HG02798 (cell line): ENCODE data around the gene FUS.

ENCODE experiments used
- ATAC-seq: cut with Tn5 transposase; IDR thresholded peaks from one replicate; pipeline ENCODE4 v1.9.1; 2021; ENCODE audit warnings: mild to moderate bottlenecking; ENCODE audit not compliant: unreplicated experiment, poor library complexity

Gene FUS

DNA sequence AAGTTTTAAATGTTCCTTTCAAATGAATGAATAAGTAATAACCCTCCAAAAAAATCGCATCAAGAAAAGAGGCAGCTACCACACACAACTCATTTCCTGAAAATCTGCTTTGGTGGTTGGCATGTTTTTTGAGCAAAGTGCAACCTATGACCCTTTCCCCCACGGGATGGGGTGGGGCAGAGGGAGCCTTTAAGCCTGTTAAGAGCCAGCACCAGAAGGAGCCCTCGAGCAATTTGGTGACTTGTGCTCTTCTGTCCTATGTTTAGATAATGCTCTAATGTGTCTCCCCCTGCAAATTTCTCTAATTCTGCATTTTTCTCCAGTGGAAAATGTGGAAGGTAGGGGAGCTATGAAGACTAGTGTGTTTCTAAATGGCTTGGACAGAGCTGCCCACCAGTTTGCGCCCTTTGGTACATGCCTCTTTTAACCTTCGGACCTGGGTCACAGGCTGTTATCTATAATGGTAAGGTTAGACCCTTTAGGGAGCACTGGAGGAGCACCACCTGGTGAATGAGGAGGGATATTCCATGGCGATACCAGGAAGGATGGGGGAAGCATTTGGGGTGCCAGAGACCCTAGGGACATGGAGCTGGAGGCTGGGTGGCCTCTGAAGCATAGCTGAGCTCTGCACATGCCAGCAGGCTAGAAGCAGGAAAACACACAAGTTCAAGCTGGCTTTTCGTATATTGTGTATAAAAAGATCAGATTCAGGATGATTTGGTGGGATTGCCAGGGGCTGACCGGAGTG is 21.1 kb downstream of the FUS start:
- ATAC-seq: no peak

DNA sequence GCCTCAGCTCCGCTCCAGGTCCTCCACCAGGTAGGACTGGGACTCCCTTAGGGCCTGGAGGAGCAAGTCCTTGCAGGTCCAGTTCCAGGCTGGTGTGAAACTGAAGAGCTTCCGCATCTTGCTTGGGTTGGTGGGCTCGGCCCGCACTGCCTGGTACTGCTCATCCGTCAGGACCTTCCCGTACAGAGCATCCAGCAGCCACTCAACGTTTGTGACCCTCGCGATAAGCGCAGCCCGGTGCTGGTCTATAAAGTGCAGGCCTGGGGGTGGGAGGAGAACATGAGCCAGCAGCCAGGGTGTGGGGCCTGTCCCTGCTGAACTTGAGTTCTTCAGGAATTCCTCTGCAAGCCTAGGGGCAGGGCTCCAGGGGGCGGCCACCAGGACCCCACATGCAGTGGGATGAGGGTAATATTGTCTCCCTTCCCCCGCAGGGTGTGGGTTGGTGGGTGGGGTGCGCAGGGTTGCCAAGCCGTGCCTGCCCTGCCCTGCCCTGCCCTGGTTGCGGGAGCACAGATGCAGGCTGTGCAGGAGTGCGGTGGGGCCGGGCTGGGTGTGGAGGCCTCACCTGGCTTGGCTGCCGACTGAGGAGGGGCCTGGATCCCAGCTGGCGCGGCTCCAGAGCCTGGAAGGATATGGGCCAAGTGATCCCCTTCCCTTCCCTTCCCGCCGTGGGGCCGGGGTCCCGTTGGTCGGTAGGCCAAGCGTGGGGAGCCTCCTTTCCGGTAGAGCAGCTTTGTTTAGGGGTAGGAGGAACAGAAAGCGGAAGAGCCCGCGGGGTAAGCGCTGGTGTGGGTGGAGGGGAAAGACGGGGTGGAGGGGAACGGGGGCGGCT is 21.9 kb downstream of the FUS start:
- peak; percentile 50 for ATAC-seq

DNA sequence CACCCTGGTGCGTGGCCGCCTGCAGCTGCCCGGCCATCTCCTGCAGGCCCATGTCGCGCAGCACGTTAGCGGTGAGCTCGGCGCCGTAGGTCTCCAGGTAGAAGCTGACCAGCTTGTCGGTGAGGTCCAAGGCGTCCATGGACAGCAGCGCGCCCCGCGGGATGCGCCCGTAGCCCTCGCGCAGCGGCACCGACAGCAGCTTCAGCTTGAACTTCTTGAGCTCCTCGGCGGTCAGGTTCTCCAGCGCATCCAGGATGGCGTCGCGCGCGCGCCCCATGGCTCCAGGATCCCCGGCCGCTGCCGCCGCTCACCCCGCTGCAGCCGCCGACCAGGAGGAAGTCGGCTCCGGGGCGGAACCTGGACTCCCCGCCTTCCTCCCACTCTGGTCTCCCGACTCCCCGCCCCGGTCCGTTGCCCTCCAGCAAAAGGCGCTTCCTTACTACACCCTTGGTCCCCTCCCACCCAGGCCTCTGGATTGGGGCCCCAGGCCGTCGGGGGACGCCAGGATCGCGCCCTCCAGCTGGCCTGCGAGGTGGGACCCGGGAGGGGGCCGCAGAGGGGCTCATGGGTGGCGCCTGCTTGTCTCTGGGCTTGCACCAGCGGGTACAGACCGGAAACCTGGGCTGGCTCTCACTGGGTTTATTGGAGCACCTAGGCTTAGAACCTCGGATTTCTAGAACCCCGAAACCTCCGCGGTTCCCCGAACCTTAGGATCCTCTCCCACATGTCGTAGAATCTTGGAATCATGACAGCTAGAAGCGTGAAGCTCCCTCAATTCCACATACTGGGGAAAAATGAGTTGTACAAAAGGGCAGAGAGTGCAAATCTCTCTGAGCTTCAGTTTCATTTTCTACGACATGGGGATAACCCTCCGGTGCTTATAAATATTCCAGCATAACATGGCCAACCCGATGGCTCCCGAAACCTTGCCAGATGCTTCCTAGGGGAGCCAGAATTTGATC is 22.8 kb downstream of the FUS start, which contains the start of gene PYCARD:
Gene PYCARD (minus strand): TSS at position 347 of the 962 bp plus-strand sequence. CDS start 70 bp downstream, at position 277.
- peak; percentile 40 for ATAC-seq

DNA sequence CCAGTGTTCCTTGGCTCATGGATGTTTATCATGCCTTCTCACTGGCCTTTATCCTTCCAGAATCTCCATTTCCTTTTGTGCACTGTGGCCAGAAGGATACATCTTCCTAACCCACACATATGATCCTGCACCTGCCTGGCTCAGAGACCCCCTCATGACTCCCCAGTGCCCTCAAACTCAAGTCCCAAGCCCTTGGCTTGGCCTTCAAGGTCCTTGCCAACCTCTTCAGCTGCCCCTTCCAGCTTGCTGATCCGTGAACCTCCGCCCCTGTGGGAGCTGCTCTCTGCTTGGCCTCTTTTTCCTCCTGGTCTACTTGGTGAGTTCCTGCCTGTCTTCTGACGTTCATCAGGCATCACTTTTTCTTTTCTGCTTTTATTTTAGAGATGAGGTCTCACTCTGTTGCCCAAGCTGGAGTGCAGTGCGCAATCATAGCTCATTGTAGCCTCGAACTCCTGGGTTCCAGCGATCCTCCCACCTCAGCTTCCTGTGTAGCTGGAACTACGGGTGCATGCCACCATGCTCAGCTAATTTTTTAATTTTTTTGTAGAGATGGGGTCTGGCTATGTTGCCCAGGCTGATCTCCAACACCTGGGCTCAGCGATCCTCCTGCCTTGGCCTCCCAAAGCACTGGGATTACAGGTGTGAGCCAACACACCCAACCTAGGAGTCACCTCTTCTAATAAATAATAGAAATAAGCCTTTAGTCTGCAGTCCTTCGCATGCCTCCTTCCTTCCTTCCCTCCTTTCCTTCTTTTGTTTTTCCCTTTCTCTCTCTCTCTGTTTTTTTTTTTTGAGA is 25.1 kb downstream of the FUS start:
- ATAC-seq: no peak

DNA sequence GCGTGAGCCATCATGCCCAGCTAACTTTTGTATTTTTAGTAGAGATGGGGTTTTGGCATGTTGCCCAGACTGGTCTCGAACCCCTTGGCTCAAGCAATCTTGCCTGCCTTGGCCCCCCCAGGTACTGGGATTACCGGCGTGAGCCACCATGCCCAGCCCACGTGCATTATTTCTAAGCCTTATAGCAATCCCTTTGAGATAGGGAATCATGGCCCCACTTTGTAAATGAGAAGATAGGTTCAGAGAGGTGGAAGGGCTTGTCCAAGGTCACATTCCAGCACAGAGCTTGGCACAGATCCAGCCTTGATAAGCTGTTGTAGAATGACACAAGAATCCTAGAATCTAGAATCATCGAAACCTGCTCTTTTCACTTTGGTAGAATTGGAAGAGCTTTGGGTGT is 26.8 kb downstream of the FUS start:
- ATAC-seq: no peak

DNA sequence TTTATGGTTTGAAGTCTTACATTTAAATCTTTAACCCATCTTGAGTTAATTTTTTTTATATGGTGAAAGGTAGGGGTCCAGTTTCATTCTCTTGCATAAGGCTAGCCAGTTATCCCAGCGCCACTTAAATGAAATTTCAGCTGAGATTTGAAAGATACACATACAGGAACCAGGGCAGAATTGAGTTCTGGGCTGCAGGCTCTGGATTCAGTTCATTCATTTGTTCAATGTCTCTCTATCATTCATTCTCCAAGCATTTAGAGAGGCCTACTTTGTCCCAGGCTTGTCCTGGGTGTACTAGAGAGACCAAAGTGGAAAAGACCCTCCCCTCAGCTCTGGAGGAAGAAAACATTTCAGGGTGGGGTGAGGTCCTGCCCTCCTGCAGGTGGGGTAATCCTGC is 33.4 kb downstream of the FUS start:
- ATAC-seq: no peak

DNA sequence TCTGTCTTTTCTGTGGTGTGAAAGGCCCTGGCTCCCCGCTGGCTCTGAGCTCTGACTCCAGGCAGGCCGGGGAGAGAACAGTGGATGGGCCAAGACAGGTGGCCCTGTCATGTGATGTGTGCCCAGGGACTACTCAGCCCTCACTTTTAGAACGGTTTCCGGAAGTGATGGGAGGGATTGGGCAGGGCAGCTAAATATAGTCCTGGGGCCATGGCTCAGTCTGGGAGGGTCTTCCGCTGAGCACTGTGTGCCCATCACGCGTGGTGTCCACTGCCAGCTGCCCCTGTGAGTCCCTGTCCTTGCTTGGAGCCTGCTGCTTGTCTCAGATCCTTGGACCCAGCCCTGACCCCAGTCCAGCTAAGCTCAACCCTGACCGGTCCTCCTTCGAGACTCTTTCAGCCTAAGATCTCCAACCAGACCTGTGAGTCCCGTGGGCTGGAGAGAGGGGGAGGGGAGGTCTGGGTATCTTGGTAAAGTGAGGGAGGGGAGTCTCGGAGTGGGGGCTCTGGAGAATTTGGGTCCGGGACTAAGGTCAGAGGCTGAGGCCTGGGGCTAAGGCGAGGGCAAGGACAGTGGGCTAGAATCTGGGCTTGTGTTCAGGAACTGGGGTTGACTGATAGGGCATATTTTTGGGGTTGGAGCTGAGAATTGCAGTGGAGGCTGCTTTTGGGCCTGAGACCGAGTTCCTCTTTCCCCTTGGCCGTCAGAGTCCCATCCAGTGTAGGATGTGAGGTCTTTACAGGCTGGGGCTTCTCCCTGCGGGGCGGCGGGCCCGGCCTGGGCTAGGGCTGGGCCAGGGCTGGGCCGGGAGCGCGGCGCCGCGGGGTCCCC is 34.2 kb downstream of the FUS start, which contains the start of gene TRIM72:
Gene TRIM72 (plus strand): TSS at position 243 of the 831 bp plus-strand sequence. CDS start 620 bp downstream, outside the sequence.
- no peak for ATAC-seq

DNA sequence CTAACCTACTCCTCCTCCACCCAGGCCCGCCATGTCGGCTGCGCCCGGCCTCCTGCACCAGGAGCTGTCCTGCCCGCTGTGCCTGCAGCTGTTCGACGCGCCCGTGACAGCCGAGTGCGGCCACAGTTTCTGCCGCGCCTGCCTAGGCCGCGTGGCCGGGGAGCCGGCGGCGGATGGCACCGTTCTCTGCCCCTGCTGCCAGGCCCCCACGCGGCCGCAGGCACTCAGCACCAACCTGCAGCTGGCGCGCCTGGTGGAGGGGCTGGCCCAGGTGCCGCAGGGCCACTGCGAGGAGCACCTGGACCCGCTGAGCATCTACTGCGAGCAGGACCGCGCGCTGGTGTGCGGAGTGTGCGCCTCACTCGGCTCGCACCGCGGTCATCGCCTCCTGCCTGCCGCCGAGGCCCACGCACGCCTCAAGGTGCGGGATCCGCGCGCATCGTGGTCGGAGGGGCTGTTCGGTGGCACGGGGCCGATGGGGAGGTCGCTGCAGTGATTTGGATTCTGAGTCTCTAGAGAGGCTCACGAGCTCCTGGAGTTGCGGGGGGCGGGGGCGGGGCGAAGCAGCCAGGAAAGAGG is 34.9 kb downstream of the FUS start:
- no peak for ATAC-seq

DNA sequence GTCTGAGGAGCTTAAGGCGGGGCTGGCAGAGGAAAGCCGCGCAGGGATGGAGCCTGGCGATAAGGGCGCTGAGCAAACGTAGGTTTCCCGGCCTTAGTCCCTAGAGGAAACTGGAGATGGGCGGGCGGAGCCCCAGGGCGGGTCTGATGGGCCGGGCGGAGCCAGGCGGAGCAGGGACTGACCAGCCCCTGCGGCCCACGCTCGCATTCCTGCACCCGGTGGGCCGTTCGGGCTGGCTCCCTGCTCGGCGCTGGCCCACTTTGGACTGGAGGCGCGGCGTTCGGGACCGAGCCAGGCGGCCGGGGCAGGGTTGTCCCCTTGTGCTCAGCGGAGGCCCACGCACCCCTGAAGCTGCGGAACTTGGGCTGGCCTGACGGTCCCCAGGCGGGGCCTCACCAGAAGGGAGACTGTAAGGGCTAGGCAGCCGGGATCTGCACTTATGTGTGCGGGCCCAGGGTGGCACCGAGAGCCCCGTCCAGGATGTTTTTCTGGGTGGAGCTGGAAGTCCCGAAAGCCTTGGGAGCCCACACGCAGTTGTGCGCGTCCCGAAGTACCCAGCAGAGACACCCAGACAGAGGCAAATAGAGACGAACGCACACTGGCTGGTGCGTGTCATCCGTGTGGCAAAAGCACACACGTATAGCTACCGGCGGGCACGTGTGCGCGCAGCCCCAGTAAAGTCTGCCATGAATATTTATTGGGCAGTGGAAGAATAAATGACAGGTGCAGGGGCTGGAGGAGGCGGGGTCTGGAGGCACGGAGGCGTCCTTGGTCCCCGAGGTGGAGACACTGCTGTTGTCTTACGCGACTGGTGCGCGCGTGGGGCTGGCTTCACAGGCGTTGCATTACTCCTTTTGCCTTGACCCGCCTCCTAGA is 35.6 kb downstream of the FUS start:
- ATAC-seq: no peak

DNA sequence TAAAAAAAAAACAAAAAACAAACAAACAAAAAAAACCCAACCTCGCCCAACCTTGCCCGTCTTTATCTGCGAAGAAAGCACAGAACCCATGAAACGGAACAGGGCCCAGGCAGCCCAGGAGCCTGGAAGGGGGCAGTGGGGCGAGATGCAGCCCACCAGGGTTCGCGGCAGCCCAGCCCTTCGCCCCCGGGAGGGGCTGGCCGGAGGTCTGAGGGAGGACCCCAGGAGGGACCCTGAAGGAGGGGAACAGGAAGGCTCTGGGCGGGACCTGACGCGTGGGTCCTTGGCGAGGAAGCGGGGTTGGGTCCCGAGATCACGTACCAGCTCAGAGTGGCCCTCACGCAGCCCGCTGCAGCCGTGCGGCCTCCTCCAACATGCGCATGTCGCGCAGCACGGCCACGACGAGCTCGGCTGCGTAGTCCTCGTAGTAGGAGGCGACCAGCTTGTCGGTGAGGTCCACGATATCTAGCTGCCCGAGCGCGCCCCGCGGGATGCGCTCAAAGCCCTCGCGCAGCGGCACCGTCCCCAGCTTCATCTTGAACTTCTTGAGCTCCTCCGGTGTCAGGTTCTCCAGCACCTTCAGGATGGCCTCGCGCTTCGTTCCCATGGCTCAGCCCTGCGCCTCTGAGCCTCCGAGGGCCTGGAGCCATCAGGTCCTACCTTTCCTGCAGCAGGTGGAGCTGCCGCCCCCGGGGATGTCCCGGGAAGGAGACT is 36.6 kb downstream of the FUS start, which contains the start of gene PYDC1:
Gene PYDC1 (minus strand): TSS at position 714 of the 714 bp plus-strand sequence. CDS start 107 bp downstream, at position 607.
- ATAC-seq: no peak

DNA sequence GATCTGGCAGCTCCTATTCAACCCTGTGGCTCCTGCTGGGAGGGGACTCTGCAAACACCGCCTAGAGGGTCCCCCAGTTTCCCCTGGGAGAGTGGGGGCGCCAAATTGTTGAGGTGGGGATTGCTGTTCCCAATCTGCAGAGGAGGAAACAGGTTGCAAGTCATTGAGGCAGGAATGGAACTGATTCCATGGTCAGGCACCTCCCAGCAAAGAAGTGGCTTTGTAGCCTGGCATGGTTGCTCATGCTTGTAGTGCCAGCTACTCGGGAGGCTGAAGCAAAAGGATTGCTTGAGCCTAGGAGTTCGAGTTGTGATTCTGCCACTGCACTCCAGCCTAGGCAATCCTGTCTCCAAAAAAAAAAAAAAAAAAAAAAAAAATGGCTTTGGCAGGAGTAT is 37.2 kb downstream of the FUS start:
- no peak for ATAC-seq

DNA sequence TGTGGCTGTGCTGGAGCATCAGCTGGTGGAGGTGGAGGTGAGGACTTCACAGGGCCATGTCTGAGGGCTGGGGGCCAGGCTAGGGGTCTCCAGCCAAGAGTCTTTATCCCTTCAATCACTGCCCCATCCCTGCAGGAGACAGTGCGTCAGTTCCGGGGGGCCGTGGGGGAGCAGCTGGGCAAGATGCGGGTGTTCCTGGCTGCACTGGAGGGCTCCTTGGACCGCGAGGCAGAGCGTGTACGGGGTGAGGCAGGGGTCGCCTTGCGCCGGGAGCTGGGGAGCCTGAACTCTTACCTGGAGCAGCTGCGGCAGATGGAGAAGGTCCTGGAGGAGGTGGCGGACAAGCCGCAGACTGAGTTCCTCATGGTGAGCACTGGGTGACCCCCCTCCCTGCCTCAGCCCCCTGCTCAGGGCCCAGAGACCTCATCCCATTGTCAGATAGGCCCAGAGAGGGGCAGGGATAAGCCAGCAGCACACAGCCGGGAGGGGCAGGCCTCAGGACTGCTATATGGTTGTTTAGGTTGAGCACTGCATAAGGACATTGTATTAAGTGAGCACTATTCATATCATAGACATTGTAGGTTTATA is 39.3 kb downstream of the FUS start:
- no peak for ATAC-seq

DNA sequence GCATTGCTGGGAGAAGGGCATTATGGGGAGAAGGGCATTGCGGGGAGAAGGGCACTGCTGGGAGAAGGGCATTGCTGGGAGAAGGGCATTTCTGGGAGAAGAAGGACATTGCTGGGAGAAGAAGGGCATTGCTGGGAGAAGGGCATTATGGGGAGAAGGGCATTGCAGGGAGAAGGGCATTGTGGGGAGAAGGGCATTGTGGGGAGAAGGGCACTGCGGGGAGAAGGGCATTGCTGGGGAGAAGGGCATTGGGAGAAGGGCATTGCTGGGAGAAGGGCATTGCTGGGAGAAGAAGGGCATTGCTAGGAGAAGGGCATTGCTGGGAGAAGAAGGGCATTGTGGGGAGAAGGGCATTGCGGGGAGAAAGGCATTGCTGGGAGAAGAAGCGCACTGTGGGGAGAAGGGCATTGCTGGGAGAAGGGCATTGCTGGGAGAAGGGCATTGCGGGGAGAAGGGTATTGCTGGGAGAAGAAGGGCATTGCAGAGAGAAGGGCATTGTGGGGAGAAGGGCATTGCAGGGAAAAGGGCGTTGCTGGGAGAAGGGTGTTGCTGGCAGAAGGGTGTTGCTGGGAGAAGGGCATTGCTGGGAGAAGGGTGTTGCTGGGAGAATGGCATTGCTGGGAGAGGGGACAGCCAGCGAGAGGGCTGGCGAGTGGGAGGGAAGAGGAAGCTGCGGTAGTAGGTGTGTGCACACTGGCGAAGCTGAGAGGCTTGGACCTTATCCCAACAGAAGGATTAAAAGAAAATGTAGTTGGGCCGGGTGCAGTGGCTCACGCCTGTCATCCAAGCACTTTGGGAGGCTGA is 41.6 kb downstream of the FUS start:
- ATAC-seq: no peak

DNA sequence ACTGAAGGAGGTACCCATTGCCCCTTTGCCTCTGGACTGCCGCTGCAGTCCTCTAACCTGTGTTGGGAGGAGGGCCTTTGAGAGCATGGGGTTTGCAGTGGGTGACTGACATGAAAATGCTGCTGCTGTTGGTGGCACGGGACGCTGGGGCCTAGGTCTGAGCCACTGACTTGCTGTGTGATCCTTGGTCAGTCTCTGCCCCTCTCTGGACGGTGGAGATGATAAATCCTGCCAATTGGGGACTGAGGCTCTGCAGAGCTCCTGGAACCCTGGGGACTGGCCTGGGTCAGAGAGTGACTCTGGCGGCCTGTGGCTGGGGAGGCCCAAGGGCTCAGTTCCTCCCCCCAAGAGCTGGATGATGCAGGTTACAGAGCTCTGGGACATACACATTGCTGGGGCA is 43.1 kb downstream of the FUS start:
- no peak for ATAC-seq
